ENCODE measurements around the gene TTLL3. TPM values are rescaled to one million over a fixed set of nuclear protein-coding genes. Genes with fewer than 3 reads are reported as not detected.
"Not testable (repeated sequence)": the region's sequence is repeated elsewhere in the genome, so short reads cannot be mapped to it uniquely, and the experiment has no call there.

TTLL3 gene
- total RNA-seq, 1 donor from 2014 or later: 9.7 TPM

DNA sequence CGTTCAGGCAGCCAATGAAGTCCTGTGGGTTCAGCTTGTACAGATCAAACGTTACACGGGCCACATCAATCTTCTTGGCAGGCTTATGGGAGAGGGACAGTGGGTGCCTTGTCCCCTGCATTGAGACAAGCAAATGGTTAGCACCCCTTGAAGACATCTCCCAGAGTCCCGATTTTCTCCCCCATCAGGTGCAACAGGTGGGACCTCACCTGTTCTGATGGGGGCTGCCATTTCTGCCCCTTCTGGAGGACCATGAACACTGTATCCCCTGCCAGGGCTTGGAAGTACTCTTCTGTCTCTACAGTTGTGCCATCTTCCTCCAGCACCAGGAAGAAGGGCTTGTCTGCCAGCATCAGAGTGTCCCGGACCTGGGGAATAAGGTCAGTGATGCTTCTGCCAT is 59.9 kb downstream of the TTLL3 start:
- no peak for DNase-seq (ENCODE audit: low read depth)
- no peak overlapping the region for H3K4me3 ChIP-seq (ENCODE audit: low read depth, low read length)
- TF ChIP-seq, protein P1, sequence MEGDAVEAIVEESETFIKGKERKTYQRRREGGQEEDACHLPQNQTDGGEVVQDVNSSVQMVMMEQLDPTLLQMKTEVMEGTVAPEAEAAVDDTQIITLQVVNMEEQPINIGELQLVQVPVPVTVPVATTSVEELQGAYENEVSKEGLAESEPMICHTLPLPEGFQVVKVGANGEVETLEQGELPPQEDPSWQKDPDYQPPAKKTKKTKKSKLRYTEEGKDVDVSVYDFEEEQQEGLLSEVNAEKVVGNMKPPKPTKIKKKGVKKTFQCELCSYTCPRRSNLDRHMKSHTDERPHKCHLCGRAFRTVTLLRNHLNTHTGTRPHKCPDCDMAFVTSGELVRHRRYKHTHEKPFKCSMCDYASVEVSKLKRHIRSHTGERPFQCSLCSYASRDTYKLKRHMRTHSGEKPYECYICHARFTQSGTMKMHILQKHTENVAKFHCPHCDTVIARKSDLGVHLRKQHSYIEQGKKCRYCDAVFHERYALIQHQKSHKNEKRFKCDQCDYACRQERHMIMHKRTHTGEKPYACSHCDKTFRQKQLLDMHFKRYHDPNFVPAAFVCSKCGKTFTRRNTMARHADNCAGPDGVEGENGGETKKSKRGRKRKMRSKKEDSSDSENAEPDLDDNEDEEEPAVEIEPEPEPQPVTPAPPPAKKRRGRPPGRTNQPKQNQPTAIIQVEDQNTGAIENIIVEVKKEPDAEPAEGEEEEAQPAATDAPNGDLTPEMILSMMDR (conservative IDR thresholded peaks at IDR 0.05; ENCODE audit: low read depth, low read length): no peak

DNA sequence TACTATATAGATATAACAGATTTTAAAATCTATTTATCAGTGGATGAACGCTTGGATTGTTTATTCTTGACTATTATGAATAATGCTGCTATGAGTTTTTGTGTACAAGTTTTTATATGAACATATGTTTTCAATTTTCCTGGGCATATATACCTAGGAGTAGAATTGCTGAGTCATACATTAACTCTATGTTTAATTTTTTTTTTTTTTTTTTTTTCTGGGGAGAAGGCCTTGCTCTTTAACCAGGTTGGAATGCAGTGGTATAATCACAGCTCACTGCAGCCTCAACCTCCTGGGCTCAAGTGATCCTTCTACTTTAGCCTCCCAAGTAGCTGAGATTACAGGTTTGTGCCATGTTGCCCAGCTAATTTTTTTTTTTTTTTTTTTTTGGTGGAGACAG is 60.9 kb downstream of the TTLL3 start:
- TF ChIP-seq, protein P1 (conservative IDR thresholded peaks at IDR 0.05; ENCODE audit: low read depth, low read length): no peak
- no peak overlapping the region for H3K4me3 ChIP-seq (ENCODE audit: low read depth, low read length)
- DNase-seq (ENCODE audit: low read depth): no peak

- not testable (repeated sequence) for H3K4me3 ChIP-seq (ENCODE audit: low read depth, low read length); DNase-seq (ENCODE audit: low read depth)
These were observed 62.0 kb downstream of the TTLL3 start for GRCh38 chr3:9872067-9872466.

DNA sequence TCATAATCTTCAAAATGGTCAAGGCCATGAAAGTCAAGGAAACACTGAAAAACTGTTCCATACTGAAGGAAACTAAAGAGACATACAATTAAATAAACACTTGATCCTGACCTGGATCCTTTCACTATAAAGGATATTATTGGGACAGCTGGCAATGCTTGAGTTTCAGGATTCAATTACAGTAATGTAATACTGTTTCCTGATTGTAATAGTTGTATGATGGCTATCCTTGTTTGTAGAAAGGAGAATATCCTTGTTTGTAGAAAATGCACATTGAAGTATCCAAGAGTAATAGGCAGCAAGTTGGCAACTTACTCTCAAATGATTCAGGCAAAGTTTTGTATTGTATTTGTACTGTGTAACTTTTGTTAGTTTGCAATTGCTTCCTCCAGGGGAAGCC is 65.4 kb downstream of the TTLL3 start:
- TF ChIP-seq, protein P1 (conservative IDR thresholded peaks at IDR 0.05; ENCODE audit: low read depth, low read length): no peak
- DNase-seq (ENCODE audit: low read depth): no peak
- H3K4me3 ChIP-seq (ENCODE audit: low read depth, low read length): no peak overlapping the region

- not testable (repeated sequence) for H3K4me3 ChIP-seq (ENCODE audit: low read depth, low read length); DNase-seq (ENCODE audit: low read depth)
These were observed 66.2 kb downstream of the TTLL3 start for GRCh38 chr3:9876255-9876654.

DNA sequence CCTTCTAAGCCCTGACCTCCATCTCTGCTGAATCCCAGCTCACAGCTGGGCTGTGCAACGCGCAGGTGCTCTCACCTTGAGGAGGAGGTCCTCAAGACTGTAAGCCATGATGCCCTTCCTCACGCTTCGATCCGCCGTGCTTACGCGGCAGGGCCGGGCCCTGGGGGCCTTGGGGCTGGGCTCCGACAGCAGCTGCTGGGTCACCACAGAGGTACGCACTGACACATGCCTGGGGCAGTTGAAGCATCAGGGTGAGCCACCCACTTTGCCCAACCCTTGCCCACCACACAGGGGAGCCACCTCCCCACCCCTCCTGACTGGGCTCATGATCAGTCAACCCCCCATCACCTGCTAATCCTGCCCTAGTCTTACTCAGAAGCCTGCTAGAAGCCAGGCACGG is 66.9 kb downstream of the TTLL3 start:
- H3K4me3 ChIP-seq (ENCODE audit: low read depth, low read length): no peak overlapping the region
- TF ChIP-seq, protein P1 (conservative IDR thresholded peaks at IDR 0.05; ENCODE audit: low read depth, low read length): no peak
- DNase-seq (ENCODE audit: low read depth): no peak

GRCh38 chr3:9878700-9879099 is 68.6 kb downstream of the TTLL3 start:
- DNase-seq (ENCODE audit: low read depth): no peak
- TF ChIP-seq, protein P1 (conservative IDR thresholded peaks at IDR 0.05; ENCODE audit: low read depth, low read length): no peak
- H3K4me3 ChIP-seq (ENCODE audit: low read depth, low read length): no peak overlapping the region

- no peak for DNase-seq (ENCODE audit: low read depth)
- TF ChIP-seq, protein P1 (conservative IDR thresholded peaks at IDR 0.05; ENCODE audit: low read depth, low read length): no peak
- no peak within 1 kb of the TSS for H3K4me3 ChIP-seq (ENCODE audit: low read depth, low read length)
These were observed 69.9 kb downstream of the TTLL3 start, which contains the start of gene CIDEC for GRCh38 chr3:9879830-9880549. CIDEC (minus strand) TSS chr3:9880253; CDS start chr3:9878486, 1,767 bp downstream.
